NCI-H2081 (cell line): ENCODE results near the gene PLK2.

ENCODE experiments used
- DNase-seq, 2 experiments: peaks; one replicate each; lab custom pipeline; 2025; lab: John Stamatoyannopoulos, UW

The PLK2 gene

DNA sequence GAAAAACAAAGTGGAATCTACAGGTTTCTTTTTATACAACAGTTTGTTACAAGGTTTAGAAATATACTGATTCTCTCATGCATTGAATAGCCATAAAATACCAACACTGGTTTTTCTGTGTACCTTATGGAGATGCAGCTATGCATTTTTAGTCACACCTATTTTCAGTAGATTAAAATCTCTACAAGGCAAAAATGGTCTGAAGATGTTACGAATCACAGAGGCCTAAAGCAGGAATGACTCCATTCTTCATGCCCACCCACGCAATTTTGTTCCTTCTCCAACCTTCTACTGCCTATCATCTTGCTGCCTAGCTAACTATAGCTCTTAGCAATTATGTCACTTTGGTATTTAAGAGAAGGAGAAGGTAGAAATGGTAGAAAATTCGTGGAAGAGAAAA lies 9.9 kb downstream of the PLK2 start:
- DNase-seq = no peak

DNA sequence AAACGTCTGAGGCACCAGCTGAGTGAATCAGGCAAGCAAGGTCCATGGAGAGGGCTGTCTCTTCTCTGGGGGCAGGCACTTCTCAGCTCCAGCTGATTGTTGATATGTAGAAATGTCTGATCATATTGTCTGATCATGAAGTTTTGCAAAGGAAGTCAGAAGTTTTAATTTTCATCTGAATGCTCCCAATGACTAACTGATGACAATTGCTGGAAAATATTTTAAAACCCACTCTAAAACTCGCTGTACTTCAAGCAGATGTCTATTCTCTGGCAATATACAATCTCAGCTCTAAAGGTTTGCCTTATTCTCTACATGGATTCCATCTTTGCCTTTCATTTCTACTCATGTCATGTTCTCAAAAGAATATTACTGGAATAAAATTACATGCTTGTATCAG lies 12.7 kb downstream of the PLK2 start:
- DNase-seq = no peak

DNA sequence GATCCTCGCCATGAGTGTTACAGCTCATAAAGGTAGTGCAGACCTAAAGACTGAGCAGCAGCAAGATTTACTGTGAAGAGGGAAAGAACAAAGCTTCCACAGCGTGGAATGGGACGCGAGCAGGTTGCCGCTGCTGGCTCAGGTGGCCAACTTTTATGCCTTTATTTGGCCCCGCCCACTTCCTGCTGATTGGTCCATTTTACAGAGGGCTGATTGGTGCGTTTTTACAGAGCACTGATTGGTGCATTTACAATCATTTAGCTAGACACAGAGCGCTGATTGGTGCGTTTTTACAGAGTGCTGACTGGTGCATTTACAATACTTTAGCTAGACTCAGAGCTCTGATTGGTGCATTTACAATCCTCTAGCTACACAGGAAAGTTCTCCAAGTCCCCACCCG lies 13.9 kb downstream of the PLK2 start:
- no peak for DNase-seq

DNA sequence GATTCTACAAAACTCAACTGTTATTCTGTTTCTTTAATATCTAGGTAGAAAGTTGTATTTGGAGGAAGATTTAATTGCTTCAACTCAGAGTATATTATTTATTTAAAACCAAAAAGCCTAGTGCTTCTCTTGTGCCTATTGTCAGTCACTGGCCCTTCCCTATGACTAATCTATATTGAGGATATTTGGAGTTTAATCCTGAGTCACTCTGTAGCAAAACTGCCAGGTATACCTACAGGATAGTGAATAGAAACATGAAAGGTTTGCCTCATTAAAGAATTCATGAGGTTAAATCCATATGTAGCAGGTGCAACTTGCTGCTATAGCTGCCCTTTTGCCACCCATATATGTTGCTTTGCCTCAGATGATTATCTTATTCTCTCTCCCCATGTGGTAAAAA lies 15.1 kb downstream of the PLK2 start:
- no peak for DNase-seq

DNA sequence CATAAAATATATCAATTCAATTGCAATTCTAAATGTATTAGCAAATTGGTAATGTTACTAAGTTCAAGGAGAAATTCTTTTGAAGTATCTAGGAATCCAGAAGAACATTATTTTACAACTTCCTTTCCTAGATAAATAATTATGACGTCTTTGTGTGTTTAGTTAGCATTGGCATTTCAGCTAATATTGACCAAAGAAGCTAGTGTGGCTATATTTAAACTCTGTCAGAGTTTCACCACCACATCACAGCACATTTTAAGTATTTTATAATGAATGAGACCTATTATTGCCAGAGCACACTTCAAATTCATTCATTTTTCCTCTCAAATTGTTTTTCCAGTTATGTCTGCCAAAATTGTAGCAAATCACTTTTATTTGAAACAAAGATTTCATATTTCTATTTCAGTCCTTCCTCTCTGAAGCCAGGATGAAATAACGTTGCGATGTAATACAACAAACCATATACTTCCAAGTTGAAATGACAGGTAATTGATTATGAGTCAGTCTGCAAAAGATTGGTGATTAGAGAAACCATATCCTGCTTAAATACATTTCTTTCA lies 18.9 kb downstream of the PLK2 start:
- no peak for DNase-seq

DNA sequence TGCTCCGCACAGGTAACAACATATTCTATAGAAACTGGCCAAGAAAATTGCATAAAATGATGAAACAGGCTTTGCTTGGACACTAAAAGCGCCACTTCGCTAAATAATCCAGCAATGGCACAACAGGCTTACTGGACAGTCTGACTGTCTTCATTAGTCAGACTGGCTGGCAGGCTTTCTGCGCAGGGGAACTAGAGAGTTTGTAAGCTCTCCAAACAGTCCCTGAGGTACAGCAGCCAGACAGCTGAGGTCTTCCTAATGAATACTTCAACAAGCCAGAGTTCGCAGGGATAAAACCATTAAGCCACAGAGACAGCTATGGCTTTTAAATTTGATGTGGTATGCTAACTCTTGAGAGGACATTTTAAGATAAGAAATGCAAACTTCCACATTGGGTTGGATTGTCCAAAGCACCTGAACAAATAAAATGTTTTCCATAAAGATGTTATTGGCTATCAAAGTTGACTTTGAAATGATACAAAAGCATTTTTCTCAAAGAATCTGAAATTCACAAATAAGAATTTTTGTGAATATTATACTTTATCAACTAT lies 20.7 kb downstream of the PLK2 start:
- DNase-seq = no peak

DNA sequence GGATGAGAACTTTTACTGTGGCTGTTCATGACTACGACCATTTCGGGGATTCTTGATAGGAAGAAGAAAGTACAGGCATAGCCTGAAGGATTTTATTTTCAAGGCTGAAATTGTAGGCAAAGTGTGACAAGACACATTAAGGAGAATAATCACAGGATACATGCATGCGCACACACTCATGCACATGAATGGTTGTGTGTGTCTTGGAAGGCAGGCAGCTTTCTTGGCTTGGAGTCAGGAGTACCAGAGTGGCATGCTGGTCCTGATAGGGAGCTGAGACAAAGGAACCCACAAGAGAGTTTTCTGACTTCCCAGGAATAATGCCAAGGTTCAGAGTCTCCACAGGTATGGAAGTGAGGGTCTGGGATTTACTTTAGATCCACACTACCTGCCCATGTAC lies 22.2 kb downstream of the PLK2 start:
- no peak for DNase-seq

DNA sequence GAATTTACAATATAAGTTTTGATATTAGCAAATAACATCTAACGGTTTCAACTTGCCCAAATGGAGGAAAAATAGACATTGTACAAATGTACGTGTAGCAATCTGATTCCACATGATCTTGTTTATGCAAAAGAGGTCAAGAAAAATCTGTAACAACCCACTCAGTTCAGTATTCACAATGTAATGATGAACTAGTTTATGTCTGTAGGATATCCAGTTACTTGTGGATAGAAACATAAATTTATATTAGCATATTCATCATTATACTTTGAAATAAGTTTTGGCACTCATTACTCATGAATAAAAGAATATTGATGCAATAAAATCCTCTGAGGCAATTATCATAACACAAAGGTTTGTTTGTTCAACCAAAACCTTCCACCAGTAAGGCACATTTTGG lies 28.1 kb downstream of the PLK2 start:
- DNase-seq = no peak

DNA sequence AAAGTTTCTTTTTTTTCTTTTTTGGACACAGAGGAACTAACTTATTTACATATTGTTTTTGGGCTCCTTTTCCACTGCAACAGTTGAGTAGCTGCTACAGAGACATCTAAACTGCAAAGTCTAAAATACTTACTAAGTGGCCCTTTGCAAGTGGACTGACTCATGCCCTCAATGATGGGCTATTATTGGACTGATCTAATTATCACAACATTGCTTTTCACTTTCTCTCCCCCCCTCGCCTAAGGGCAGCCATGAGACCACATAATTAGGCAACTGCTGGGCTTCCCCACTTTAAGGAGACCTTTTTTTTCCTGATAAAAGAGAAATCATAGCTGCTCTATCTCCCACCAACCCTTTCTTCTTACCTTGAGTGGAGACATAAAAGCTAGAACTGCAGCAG lies 47.0 kb downstream of the PLK2 start:
- DNase-seq = no peak

DNA sequence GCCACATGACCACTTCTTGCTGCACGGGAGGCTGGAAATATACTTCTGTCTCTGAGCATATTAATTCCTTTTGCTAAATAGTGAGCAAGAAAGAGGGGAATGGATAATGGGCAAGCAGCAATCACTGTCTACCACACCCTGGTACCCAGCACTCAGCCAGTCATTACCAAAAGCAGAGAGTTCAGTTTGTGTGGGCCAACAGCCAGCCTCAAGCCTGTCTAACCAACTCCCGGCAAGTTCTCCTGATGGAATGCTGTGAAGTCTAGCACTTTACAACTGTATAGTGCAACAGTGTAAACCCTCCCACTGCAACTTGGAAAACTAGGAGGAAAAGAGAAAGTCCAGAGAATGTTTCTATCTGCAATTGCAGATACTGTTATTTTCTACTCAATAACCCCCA lies 47.8 kb downstream of the PLK2 start:
- DNase-seq = no peak

DNA sequence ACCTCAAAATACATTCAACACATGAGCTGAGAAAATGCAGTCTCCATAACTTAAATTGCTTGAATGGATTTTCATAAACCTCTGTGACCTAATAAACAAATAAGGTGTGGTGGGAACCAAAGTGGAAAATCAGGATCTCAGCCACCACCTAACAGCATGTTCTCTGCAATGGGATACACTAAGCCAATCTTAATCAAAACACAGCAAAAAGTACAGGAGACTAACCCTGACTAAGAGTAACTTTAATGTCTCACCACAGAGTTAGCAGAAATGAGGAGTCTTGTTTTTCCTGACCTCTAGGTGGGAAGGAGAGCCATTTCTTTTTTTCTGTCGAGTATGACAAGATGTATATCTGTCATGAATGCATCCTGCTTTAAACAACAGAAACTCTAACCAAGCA lies 48.5 kb downstream of the PLK2 start:
- no peak for DNase-seq

DNA sequence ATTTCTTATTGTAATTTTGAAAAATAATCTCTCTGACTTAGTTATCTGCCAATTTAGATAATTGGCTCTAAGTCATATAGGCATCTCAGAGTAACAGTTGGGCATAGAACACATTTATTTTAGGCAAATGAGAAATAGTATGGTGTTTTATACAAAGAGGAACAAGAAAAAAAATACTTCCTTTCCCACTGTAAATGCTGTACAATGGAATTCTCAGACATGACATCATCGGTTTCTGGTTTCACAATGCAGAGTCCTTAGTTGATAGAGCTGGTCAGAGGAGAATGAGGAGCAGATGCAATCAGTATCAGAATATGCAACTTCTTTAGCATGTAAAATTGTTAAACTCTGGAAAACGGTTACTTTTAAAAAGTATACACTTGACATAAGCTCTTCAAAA lies 49.4 kb downstream of the PLK2 start:
- DNase-seq = no peak

DNA sequence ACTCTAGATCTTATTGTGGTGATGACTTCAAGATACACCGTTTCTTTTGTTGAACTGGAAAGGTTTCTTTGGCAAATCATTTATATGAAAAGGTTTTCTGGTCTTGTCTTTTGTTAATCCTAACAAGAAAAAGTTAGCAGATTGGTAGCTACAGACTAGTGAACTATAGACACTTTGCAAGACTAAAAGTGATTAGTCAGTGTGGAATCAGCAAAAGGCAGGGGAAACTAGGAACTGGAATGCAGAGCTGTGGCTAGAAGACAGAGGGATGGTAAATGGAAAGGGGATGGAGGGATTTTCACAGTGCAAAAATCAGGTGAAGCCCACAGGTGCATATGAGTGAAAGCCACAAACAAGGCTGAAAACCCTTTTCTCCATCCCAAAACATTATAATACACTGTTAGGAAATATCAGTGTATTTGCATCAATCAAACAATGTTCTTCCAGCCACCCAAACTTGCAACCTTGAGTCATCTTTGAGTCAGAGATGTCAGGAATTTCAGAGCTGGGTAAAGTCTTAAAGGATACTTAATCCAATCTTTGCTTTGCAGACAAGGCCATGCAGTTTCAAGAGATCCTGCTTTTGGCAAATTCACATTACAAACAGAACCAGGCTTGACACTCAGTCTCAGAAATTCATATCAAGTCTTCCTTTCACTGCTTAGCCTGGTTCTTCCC lies 52.7 kb downstream of the PLK2 start:
- no peak for DNase-seq

DNA sequence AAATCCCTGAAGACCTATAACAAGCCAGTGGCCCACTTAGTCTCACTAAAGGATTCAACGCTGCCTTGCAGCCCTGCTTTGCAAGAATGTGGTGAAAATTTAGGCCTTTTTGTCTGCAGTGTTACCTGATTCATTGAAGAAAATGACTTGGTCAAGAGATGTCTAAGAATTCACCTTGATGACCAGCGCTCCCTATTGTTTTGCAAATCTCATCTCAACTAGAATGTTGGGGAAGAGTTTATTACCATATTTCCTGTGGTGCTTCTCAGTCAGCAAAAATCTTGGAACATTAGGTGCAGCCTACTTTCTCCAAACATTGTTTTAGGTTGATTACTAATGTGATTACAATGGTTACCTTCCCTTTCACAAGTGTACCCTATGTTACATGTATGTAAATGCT lies 53.5 kb downstream of the PLK2 start:
- no peak for DNase-seq

DNA sequence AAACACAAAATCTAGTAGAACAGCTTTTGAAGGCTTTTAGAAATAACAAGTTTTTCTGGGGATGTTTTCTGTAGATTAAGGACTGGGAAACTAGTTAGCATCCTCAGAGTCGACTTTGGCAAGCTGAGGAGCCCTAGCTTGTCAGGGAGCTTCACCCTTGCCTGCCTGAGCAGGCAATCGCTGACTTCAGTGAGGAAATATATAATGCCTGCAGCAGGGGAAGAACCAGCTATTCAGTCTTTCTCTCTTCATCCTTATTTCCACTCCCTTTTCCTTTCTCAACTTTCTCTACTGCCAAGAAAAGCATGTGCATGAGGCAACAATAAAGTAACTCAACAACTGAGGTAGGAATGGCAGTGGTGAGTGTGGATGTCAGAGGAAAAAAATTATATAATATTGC lies 54.7 kb downstream of the PLK2 start:
- DNase-seq = no peak

DNA sequence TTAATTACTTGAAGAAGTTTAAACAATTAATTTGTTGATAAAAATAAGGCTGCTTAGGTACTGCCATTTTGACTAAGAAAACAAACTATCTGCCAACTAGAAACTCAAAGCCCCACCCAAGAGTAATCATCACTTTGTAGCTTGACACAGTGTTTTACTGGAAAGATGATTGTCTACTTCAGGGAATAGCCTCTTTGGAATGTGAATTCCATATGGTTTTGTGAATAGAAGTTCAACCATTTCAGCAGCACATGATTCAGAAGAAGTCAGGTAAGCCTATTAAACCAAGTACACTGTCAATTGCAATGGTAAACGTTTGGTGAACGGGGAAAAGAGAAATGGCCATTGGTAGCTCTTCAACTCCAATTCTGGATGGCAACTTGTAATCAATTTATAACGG lies 55.2 kb downstream of the PLK2 start:
- DNase-seq = no peak
